Activated CD4-positive, alpha-beta memory T cell treated with anti-CD3 and anti-CD28 coated beads, Interleukin-2, amount 10 ng/mL, durations not matched to agents 7 days and 5 days (primary cell): Measurements from ENCODE around the gene TICAM1. TPM values are rescaled to one million over a fixed set of nuclear protein-coding genes. Genes with fewer than 3 reads are reported as not detected.
A peak's percentile ranks its signal among the peaks of the same experiment; 100 is the strongest.

ENCODE experiments used
- CTCF ChIA-PET: fragments of 350-600 bp; sonication (Branson Sonifier 250); formaldehyde crosslinking; loops from one replicate; lab custom pipeline; 2021; ENCODE audit warnings: antibody characterized with exemption, inconsistent platforms; lab: Charles Lee
- POLR2A ChIA-PET: fragments of 350-600 bp; sonication (Branson Sonifier 250); formaldehyde crosslinking; loops from one replicate; lab custom pipeline; 2021; ENCODE audit warnings: antibody characterized with exemption; lab: Charles Lee
- DNase-seq: peaks from one replicate; pipeline ENCODE4 v3.0.0-alpha.2; 2020
- H3K27ac Mint-ChIP-seq: one replicate; pipeline ENCODE4 v1.8.0; 2021; ENCODE audit warnings: mild to moderate bottlenecking, mixed read lengths
- H3K27me3 Mint-ChIP-seq: one replicate; pipeline ENCODE4 v1.8.0; 2021; ENCODE audit warnings: mixed read lengths
- H3K36me3 Mint-ChIP-seq: one replicate; pipeline ENCODE4 v1.8.0; 2021; ENCODE audit warnings: low read depth, mixed read lengths
- H3K4me1 Mint-ChIP-seq: one replicate; pipeline ENCODE4 v1.8.0; 2021; ENCODE audit warnings: mixed read lengths
- H3K4me3 Mint-ChIP-seq: one replicate; pipeline ENCODE4 v1.8.0; 2021; ENCODE audit warnings: mild to moderate bottlenecking, mixed read lengths
- H3K9me3 Mint-ChIP-seq: one replicate; pipeline ENCODE4 v1.8.0; 2021; ENCODE audit warnings: mixed read lengths
- total RNA-seq, 2 experiments: library from RNA; stranded (reverse); gene quantifications; one replicate each; pipeline ENCODE4 v1.2.3, GENCODE V29; 2021

Gene TICAM1
- 10 to 100 TPM; 25.9 to 26.0 TPM for total RNA-seq

DNA sequence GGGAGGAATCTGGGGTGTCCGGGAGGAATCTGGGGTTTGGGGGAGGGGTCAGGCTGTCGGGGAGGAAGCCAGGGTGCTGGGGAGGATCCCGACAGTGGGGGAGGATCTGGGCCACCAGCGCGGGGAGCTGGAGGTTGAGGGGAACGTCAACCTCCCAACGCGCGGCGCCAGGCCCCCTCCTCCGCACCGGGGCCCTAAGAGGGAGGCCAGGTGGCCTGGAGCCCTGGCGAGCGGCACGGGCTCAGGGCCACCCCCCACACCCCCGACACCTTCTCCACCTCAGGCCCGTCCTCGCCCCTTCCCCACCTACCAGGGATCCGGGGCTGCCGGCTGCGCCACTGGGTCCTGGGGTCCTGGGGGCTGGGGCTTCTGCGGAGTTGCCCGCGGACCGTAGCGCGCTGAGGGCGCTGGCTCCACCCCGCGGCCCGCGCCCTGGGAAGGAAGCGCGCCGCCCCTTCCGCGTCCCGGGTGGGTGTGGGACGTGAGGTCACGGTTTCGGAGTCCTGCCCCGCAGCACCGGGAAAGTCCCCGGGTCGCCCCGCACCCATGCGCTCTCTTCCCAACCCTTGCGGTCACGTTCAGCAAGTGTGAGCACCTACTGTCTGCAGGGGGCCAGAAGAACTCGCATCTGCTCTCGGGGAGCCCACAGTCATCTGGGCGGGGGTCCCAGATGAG lies at the start of gene TICAM1:
Gene TICAM1 (minus strand): TSS at position 409 of the 675 bp plus-strand sequence. CDS start 13,335 bp downstream, outside the sequence.
- Mint-ChIP-seq H3K27ac (peak within 1 kb of the TSS; percentile 90), H3K9me3 (no peaks in the 10 kb centered on the region), H3K4me3 (peak within 1 kb of the TSS; percentile 94), H3K36me3 (peaks cover 19% of the 10 kb centered on the region), H3K27me3 (no peaks in the 10 kb centered on the region), H3K4me1 (peaks cover 28% of the 10 kb centered on the region)
- ChIA-PET CTCF (interaction anchor here (0.6 to 5.6 kb wide), 4 partner anchors 18 to 41 kb away, joined by 3 to 68 read pairs (median 10); no protein-coding TSS in a partner anchor), POLR2A (interaction anchor here (0.7 to 3.5 kb wide), 9 partner anchors 8 to 83 kb away, joined by 3 to 24 read pairs (median 4); partner anchors contain the start of genes FEM1A and PLIN3)
- peak; percentile 77 for DNase-seq

- no peaks in the 10 kb centered on the region for H3K27me3 Mint-ChIP-seq
- no peak overlapping the region for H3K4me3 Mint-ChIP-seq
- ChIA-PET POLR2A (interaction anchor here (0.6 kb wide), 1 partner anchor 50 kb away, joined by 3 read pairs; no protein-coding TSS in a partner anchor), CTCF (no interaction called here)
- no peak overlapping the region for H3K27ac Mint-ChIP-seq
- no peaks in the 10 kb centered on the region for H3K4me1 Mint-ChIP-seq
- no peaks in the 10 kb centered on the region for H3K9me3 Mint-ChIP-seq
- DNase-seq = no peak
- no peaks in the 10 kb centered on the region for H3K36me3 Mint-ChIP-seq
These were observed 47.5 kb upstream of the TICAM1 start for GRCh38 chr19:4879041-4879440.

- no peak for DNase-seq
- Mint-ChIP-seq H3K27ac (no peak overlapping the region), H3K4me3 (no peak overlapping the region), H3K36me3 (no peaks in the 10 kb centered on the region), H3K4me1 (peaks cover 2% of the 10 kb centered on the region), H3K9me3 (no peaks in the 10 kb centered on the region), H3K27me3 (peaks cover 2% of the 10 kb centered on the region)
- CTCF ChIA-PET = no interaction called here
- POLR2A ChIA-PET = no interaction called here
These were observed 47.0 kb upstream of the TICAM1 start for GRCh38 chr19:4878491-4878968.

DNA sequence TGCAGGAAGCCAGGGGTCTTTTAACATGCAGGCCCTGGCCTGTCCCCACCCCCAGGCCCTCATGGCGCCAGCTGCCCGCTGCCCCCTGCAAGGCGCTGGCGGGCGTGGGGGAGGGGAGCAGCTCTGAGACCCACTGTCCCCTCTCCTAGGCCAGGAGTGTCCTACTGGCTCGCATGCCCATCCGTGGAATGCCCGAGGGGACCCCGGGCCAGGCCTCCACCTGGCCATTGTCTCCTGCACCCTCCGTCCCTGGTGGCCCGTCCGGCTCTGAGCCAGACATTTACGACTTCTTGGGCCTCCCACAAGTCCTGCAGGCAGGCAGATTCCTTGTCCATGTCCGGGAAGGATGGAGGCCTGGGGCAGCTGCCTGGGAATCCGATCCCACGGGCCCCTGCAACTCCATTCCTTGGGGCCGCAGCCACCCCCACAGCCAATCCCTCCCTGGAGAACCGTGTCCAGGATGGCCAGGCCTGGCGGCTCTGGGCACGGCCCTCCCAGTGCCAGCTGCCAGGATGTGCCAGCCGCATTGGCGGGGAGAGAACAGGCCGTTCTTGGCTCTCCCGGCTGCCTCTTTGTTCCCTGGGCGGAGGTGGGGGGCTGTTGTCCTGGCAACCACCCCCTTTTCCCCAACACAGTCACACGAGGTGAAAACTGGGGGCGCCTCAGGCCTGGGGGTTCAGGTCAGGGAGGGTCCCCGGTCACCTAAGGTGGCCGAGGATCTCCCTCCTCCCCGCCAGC lies 46.4 kb upstream of the TICAM1 start:
- POLR2A ChIA-PET = no interaction called here
- H3K27me3 Mint-ChIP-seq = peaks cover 3% of the 10 kb centered on the region
- H3K4me1 Mint-ChIP-seq = peaks cover 2% of the 10 kb centered on the region
- no peak overlapping the region for H3K4me3 Mint-ChIP-seq
- DNase-seq = no peak
- no peaks in the 10 kb centered on the region for H3K36me3 Mint-ChIP-seq
- H3K9me3 Mint-ChIP-seq = no peaks in the 10 kb centered on the region
- no peak overlapping the region for H3K27ac Mint-ChIP-seq
- CTCF ChIA-PET = no interaction called here

GRCh38 chr19:4873930-4874329 lies 42.4 kb upstream of the TICAM1 start:
- POLR2A ChIA-PET = interaction anchor here (2.1 kb wide), 1 partner anchor 38 kb away, joined by 19 read pairs; no protein-coding TSS in a partner anchor

DNA sequence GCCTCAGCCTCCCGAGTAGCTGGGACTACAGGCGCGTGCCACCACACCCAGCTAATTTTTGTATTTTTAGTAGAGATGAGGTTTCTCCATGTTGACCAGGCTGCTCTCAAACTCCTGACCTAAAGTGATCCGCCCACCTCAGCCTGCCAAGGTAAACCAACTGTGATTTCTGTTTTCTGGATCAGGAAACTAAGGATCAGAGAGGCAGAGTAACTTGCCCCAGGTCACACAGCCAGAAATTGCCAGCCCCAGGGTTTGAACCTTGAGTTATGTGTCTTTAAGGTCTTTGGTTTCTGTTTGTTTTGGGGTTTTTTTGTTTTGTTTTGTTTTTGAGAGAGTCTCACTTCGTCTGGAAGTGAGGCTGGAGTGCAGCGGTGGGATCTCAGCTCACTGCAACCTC lies 40.2 kb upstream of the TICAM1 start:
- POLR2A ChIA-PET = interaction anchor here (1.0 to 1.7 kb wide), 2 partner anchors 40 to 160 kb away, joined by 3 to 5 read pairs; no protein-coding TSS in a partner anchor
- H3K36me3 Mint-ChIP-seq = no peaks in the 10 kb centered on the region
- H3K4me3 Mint-ChIP-seq = no peak overlapping the region

More at GRCh38 chr19:4873930-4874329, 42.4 kb upstream of the TICAM1 start:
- H3K36me3 Mint-ChIP-seq = no peaks in the 10 kb centered on the region
- peaks cover 14% of the 10 kb centered on the region for H3K27me3 Mint-ChIP-seq
- H3K9me3 Mint-ChIP-seq = no peaks in the 10 kb centered on the region
- no peak overlapping the region for H3K4me3 Mint-ChIP-seq
- CTCF ChIA-PET = interaction anchor here (4.5 to 6.2 kb wide), 2 partner anchors 38 to 157 kb away, joined by 30 to 59 read pairs; no protein-coding TSS in a partner anchor
- no peak overlapping the region for H3K27ac Mint-ChIP-seq
- no peak for DNase-seq
- H3K4me1 Mint-ChIP-seq = peaks cover 20% of the 10 kb centered on the region

DNA sequence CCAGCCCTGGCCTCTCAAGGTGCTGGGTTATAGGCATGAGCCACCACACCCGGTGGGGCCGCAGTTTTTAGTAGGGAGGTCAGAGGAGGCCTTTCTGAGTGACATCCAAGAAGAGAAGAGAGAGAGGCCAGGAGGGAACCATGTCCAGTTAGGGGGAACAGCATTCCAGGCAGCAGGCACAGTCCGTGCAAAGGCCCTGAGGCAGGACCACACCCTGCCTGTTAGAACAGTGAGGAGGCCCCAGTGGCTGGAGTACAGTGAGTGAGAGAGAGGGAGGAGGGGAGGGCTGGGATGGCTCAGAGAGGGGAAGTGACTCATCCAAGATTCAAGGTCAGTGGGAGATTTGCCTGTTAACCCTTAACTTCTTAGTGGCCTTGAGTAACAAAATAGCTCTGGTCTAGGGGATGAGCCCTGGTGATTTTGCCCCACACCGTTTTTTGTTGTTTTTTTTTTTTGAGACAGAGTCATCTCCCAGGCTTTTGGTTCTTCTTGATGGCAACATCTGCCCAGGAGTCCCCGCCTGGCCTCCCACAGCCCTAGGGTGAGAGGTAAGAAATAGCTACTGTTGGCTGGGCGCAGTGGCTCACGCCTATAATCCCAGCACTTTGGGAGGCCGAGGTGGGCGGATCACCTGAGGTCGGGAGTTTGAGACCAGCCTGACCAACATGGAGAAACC lies 38.7 kb upstream of the TICAM1 start:
- DNase-seq = peak; percentile 52
- ChIA-PET POLR2A (interaction anchor here (1.7 kb wide), 1 partner anchor 42 kb away, joined by 5 read pairs; no protein-coding TSS in a partner anchor), CTCF (interaction anchor here (0.7 to 6.2 kb wide), 7 partner anchors 16 to 161 kb away, joined by 3 to 59 read pairs (median 4); no protein-coding TSS in a partner anchor)
- H3K4me3 Mint-ChIP-seq = no peak overlapping the region
- peaks cover 14% of the 10 kb centered on the region for H3K27me3 Mint-ChIP-seq
- peaks cover 38% of the 10 kb centered on the region for H3K4me1 Mint-ChIP-seq
- H3K9me3 Mint-ChIP-seq = no peaks in the 10 kb centered on the region
- no peaks in the 10 kb centered on the region for H3K36me3 Mint-ChIP-seq
- H3K27ac Mint-ChIP-seq = no peak overlapping the region

More for the DNA sequence above, 40.2 kb upstream of the TICAM1 start:
- Mint-ChIP-seq H3K27me3 (peaks cover 14% of the 10 kb centered on the region), H3K9me3 (no peaks in the 10 kb centered on the region), H3K27ac (no peak overlapping the region), H3K4me1 (peaks cover 33% of the 10 kb centered on the region)
- DNase-seq = no peak
- CTCF ChIA-PET = interaction anchor here (0.6 to 6.2 kb wide), 8 partner anchors 18 to 1546 kb away, joined by 3 to 59 read pairs (median 3); partner anchors contain the start of gene ARRDC5

- no peaks in the 10 kb centered on the region for H3K36me3 Mint-ChIP-seq
- H3K27ac Mint-ChIP-seq = no peak overlapping the region
- ChIA-PET POLR2A (interaction anchor here (1.0 to 3.0 kb wide), 7 partner anchors 28 to 101 kb away, joined by 3 to 16 read pairs (median 3); partner anchors contain the start of gene UHRF1), CTCF (interaction anchor here (0.6 to 3.5 kb wide), 8 partner anchors 17 to 165 kb away, joined by 3 to 27 read pairs (median 4); no protein-coding TSS in a partner anchor)
- peaks cover 11% of the 10 kb centered on the region for H3K27me3 Mint-ChIP-seq
- H3K4me1 Mint-ChIP-seq = peaks cover 40% of the 10 kb centered on the region
- no peak for DNase-seq
- peak overlapping the region; percentile 76 for H3K4me3 Mint-ChIP-seq
- no peaks in the 10 kb centered on the region for H3K9me3 Mint-ChIP-seq
These were observed 36.8 kb upstream of the TICAM1 start for GRCh38 chr19:4868286-4868834.

DNA sequence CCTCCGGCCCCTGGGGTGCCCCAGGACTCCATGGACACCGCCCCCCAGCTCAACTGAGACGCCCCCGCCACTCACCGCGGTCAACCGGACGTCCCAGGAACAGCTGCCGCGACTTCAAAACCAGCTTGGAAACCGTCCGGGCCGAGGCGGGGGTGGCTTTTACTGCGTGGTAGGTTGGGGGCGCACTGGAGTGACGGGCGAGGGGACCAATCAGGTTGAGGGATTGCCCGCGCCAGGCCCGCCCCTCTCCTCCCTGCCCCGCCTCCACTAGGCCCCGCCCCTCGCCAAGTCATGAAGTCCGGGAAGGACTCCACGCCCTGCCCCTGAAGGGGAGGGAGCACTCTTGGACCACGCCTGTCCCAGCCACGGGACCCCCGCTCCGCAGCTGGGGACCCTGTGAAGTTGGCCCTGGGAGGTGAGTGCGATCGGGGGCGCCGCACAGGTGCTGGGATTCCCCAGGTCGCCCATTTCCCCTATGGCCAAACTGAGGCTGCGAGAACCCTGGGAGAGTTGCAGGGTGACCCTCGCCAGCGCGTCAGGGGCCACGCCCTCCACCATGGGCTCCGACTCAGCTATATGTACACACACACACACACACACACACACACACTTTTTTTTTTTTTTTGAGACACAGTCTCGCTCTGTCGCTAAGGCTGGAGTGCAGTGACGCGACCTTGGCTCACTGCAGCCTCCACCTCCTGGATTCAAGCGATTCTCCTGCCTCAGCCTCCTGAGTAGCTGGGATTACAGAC lies 36.2 kb upstream of the TICAM1 start, which contains the start of gene PLIN3:
Gene PLIN3 (minus strand): TSS at position 134 of the 752 bp plus-strand sequence. CDS start 6,273 bp downstream, outside the sequence.
- peaks cover 9% of the 10 kb centered on the region for H3K27me3 Mint-ChIP-seq
- H3K27ac Mint-ChIP-seq = peak within 1 kb of the TSS; percentile 54
- peak within 1 kb of the TSS; percentile 76 for H3K4me3 Mint-ChIP-seq
- ChIA-PET POLR2A (interaction anchor here (1.0 to 3.0 kb wide), 9 partner anchors 8 to 102 kb away, joined by 3 to 16 read pairs (median 3); partner anchors contain the start of gene FEM1A), CTCF (interaction anchor here (0.6 to 3.5 kb wide), 12 partner anchors 13 to 165 kb away, joined by 3 to 27 read pairs (median 4); partner anchors contain the start of gene FEM1A)
- H3K9me3 Mint-ChIP-seq = no peaks in the 10 kb centered on the region
- peak; percentile 95 for DNase-seq
- no peaks in the 10 kb centered on the region for H3K36me3 Mint-ChIP-seq
- H3K4me1 Mint-ChIP-seq = peaks cover 39% of the 10 kb centered on the region

GRCh38 chr19:4866595-4867424 lies 35.3 kb upstream of the TICAM1 start:
- ChIA-PET POLR2A (interaction anchor here (0.6 to 3.0 kb wide), 10 partner anchors 9 to 756 kb away, joined by 3 to 16 read pairs (median 4); partner anchors contain the start of genes FEM1A, SAFB and SAFB2), CTCF (interaction anchor here (0.7 to 3.5 kb wide), 10 partner anchors 12 to 166 kb away, joined by 3 to 27 read pairs (median 4); partner anchors contain the start of gene FEM1A)
- peaks cover 36% of the 10 kb centered on the region for H3K4me1 Mint-ChIP-seq
- no peaks in the 10 kb centered on the region for H3K9me3 Mint-ChIP-seq
- peaks cover 3% of the 10 kb centered on the region for H3K27me3 Mint-ChIP-seq
- no peaks in the 10 kb centered on the region for H3K36me3 Mint-ChIP-seq
- peak overlapping the region; percentile 76 for H3K4me3 Mint-ChIP-seq
- H3K27ac Mint-ChIP-seq = peak overlapping the region; percentile 54
- DNase-seq = peak; percentile 49
